Mucosa of stomach (tissue), 1 donor: ENCODE measurements around the gene AOAH.

Source experiments
- H3K27me3 ChIP-seq: one replicate; pipeline ENCODE4 v1.7.0; 2013; ENCODE audit warnings: mild to moderate bottlenecking, low read length; ENCODE audit not compliant: control insufficient read depth, insufficient read depth
- H3K36me3 ChIP-seq: one replicate; pipeline ENCODE4 v1.7.0; 2013; ENCODE audit warnings: low read length; ENCODE audit not compliant: control insufficient read depth, insufficient read depth
- H3K4me1 ChIP-seq: one replicate; pipeline ENCODE4 v1.7.0; 2013; ENCODE audit warnings: mild to moderate bottlenecking, low read length; ENCODE audit not compliant: control insufficient read depth, insufficient read depth
- H3K4me3 ChIP-seq: one replicate; pipeline ENCODE4 v1.7.0; 2013; ENCODE audit warnings: low read length
- H3K9ac ChIP-seq: one replicate; pipeline ENCODE4 v1.7.0; 2013; ENCODE audit warnings: mild to moderate bottlenecking, low read length, moderate library complexity
- H3K9me3 ChIP-seq: one replicate; pipeline ENCODE4 v1.7.0; 2013; ENCODE audit warnings: mild to moderate bottlenecking, low read length, moderate library complexity; ENCODE audit not compliant: control insufficient read depth
- donor health status: Pancreatic carcinoma.

Gene AOAH

DNA sequence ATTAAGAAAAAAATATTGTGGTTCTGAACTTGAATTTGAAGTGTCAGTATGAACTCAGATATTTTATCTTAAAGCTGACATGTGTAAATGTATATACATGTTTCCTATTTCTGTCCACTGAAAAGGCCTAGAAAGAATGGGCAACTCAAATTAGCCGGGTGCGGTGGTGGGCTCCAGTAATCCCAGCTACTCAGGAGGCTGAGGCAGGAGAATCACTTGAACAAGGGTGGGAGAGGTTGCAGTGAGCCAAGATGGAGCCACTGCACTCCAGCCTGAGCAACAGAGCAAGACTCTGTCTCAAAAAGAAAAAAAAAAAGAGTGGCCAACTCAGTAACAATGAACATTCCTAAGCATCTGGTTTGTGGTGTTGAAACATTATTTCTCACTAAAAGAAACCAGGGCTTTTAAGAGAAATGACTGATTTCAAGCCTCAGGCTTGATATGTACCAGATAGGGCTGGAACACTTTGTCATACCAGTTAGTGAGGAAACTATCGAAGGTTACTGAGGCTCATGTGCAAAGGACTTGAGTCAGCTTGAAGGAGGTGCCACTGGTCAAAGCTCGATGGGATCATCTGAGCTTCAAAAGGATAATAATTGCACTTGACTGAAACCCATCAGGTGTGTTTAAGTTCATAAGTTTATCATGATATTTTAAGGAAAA lies 40.5 kb downstream of the AOAH start:
- H3K4me3 ChIP-seq, result no peak overlapping the region
- no peaks in the 10 kb centered on the region for H3K27me3 ChIP-seq
- no peaks in the 10 kb centered on the region for H3K9me3 ChIP-seq
- H3K4me1 ChIP-seq, result no peaks in the 10 kb centered on the region
- H3K36me3 ChIP-seq, result no peaks in the 10 kb centered on the region
- no peak overlapping the region for H3K9ac ChIP-seq

DNA sequence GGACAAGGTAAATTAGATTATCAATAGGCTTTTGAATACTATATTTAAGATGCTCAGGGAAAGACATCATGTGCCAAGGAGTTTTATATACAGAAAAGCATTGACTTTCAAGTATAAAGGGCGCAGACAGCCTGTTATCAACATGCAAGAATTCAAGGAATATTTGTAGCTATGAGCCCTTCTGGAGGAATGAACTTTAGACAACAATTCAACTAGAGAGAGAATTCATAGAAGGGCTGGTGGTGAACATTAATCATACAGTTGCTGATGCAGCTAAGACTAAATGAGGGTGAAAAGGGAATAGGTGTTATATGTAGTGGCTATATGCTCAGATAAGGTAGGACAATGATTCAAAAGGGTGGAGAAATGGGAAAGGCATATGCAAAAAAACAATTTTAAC lies 41.2 kb downstream of the AOAH start:
- Histone ChIP-seq H3K9ac (no peak overlapping the region), H3K4me3 (no peak overlapping the region), H3K27me3 (no peaks in the 10 kb centered on the region), H3K36me3 (no peaks in the 10 kb centered on the region), H3K9me3 (no peaks in the 10 kb centered on the region), H3K4me1 (no peaks in the 10 kb centered on the region)

DNA sequence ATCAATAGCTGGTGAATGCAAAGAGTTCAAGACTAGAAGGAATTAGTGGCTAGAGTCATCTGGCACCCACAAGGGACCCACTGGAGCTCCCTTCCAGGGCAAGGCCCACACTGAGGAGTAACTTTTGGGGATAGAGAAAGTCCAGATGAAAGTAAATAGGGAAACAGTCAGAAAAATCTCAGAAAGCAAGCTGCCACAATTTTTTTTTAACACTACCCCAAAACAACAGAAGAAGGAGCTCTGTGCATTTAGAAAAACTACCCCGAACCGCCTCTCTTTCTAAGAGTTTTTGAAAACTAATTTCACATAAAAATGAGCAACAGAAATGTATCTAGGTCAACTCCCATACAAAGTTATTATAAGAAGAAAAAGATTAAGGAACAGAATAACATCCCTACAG lies 42.2 kb downstream of the AOAH start:
- H3K9ac ChIP-seq, result no peak overlapping the region
- no peaks in the 10 kb centered on the region for H3K4me1 ChIP-seq
- no peaks in the 10 kb centered on the region for H3K9me3 ChIP-seq
- H3K4me3 ChIP-seq, result no peak overlapping the region
- H3K27me3 ChIP-seq, result no peaks in the 10 kb centered on the region
- no peaks in the 10 kb centered on the region for H3K36me3 ChIP-seq

DNA sequence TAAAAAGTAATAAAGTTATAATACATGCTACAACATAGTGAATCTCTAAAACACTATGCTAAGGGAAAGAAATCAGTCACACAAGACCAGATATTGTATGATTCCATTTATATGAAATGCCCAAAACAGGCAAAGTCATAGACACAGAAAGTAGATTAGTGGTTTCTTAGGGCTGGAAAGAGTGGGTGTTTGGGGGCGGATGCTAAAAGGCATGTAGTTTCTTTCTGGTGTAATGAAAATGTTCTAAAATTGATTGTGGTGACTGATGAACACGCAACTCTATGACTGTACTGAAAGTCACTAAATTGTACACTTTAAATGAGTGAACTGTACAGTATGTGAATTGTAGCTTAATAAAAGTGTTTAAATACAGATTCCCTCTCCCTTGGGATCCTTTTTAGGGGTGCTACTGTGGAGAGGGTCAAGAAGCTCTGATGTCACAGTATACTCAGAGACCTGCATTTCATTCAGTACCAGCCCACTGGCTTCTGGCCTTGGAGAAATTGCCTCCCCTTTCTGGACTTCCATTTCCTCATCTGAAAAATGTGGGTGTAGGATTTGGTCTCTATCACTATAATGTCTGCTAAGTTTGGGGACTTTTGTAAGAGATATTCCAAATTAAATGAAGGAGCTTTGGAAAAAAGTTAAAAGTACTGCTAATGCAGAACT lies 46.4 kb downstream of the AOAH start:
- Histone ChIP-seq H3K36me3 (no peaks in the 10 kb centered on the region), H3K4me3 (no peak overlapping the region), H3K27me3 (no peaks in the 10 kb centered on the region), H3K9ac (no peak overlapping the region), H3K9me3 (no peaks in the 10 kb centered on the region), H3K4me1 (no peaks in the 10 kb centered on the region)

DNA sequence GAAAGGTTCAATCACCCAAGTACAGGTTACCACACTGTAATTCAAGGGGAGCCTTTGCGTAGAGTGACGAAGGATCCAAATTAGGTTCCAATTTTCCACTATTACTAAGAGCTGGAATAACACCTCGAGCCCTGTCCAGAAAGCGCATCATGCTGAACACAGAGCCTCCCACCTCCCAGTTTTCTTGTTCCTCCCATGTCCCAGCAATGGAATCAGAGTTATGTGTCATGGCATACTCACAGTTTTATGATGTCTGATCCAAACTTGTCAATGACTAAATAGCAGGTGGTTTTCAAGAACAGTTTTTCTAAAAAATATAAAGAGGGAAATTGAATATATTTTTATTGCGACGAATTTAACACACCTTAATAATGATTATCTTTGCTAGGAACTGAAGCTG lies 50.6 kb downstream of the AOAH start:
- no peak overlapping the region for H3K9ac ChIP-seq
- no peaks in the 10 kb centered on the region for H3K27me3 ChIP-seq
- no peaks in the 10 kb centered on the region for H3K9me3 ChIP-seq
- no peaks in the 10 kb centered on the region for H3K36me3 ChIP-seq
- no peaks in the 10 kb centered on the region for H3K4me1 ChIP-seq
- H3K4me3 ChIP-seq, result no peak overlapping the region

DNA sequence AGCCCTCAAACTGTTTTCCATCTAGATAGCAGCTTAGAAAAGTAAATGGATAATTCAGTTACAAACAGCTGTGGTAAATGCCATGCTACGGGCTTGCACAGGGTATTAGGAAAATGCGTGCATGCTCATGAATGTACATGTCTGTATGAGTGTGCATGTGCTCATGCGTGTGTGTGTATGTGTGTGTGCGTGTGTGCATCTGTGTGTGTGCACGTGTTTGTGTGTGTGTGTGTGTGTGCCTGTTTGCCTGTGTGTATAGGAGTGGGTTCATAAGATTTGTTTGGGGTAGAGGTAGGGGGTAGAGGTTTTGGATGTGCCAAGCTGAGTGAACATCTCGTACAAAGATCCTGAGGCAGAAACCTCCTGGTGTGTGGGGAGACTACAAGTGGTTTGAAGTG lies 52.9 kb downstream of the AOAH start:
- H3K9ac ChIP-seq, result no peak overlapping the region
- no peak overlapping the region for H3K4me3 ChIP-seq

DNA sequence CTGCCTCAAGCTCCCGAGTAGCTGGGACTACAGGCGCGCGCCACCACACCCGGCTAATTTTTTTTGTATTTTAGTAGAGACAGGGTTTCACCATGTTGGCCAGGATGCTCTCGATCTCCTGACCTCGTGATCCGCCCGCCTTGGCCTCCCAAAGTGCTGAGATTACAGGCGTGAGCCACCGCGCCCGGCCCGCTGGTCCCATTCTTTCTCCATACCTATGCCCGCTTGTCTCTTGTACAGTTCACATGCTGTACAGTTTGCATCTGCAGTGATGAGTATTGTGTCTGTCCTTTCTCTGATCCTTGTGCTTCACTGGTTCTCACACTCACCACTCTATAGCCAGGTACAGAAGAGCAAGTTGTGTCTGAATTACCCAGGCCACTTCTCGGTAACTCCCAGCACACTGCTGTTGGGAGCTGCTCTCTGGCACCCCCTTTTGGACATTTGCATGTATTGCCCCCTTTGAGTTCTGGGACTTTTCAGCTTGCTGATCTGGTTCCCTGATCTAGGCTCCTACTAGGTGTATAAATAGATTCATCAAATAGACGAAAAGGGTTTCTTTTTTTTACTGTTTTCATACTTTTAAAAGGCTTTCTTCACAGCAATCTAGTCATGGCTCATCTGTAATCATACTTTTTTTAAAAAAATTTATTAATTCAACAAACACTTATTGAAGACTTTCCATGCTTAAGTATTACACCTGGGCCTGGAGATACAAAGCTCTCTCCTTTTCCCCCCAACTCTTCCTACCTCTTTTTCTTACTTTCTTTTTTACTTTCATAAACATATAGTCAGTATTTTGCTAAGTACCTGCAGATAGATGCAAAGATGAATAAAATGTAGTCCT lies 53.5 kb downstream of the AOAH start:
- H3K9ac ChIP-seq, result no peak overlapping the region
- H3K4me1 ChIP-seq, result no peaks in the 10 kb centered on the region
- H3K4me3 ChIP-seq, result no peak overlapping the region
- no peaks in the 10 kb centered on the region for H3K27me3 ChIP-seq
- H3K36me3 ChIP-seq, result no peaks in the 10 kb centered on the region
- no peaks in the 10 kb centered on the region for H3K9me3 ChIP-seq

More for the DNA sequence above, 52.9 kb downstream of the AOAH start:
- Histone ChIP-seq H3K36me3 (no peaks in the 10 kb centered on the region), H3K27me3 (no peaks in the 10 kb centered on the region), H3K4me1 (no peaks in the 10 kb centered on the region), H3K9me3 (no peaks in the 10 kb centered on the region)

DNA sequence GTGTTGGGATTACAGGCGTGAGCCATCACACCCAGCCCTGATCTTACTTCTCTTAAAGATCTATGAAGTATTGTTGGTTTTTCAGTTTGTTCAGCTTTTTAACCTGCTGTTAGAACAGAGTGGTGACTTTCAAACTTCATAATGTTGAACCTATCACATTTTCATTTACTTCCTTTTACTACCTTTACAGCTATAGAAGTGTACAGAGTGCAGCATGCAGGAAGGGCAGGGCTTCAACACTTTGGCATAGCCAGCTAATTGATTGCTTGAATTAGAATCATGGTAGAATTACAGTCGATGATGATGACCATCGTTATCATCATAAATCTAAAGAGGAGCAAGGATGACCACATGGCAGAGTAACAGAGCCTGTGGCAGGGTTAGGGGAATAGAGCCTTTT lies 55.5 kb downstream of the AOAH start:
- Histone ChIP-seq H3K9me3 (no peaks in the 10 kb centered on the region), H3K4me3 (no peak overlapping the region), H3K9ac (no peak overlapping the region), H3K36me3 (no peaks in the 10 kb centered on the region), H3K27me3 (no peaks in the 10 kb centered on the region), H3K4me1 (no peaks in the 10 kb centered on the region)

DNA sequence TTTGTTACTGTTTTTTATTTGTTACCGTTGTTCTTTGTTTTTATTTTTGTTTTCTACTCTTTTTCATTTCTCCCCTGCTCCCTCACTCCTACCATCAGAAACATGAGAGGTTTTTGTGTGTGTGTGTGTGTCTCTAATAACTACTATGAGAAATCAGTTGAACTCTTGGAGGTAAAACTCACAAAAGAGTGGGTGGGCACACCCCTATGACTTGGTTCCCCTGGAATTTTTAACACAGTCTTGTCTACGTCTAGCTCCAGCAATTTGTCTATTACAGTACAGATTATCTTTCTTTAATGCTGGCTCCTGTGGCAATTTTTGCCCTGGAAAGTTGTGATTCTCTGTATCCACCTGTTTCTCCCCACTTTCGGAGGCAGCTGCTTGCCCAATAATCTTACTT lies 56.2 kb downstream of the AOAH start:
- H3K36me3 ChIP-seq, result no peaks in the 10 kb centered on the region
- H3K4me3 ChIP-seq, result no peak overlapping the region
- no peaks in the 10 kb centered on the region for H3K9me3 ChIP-seq
- no peaks in the 10 kb centered on the region for H3K4me1 ChIP-seq
- H3K27me3 ChIP-seq, result no peaks in the 10 kb centered on the region
- H3K9ac ChIP-seq, result no peak overlapping the region

DNA sequence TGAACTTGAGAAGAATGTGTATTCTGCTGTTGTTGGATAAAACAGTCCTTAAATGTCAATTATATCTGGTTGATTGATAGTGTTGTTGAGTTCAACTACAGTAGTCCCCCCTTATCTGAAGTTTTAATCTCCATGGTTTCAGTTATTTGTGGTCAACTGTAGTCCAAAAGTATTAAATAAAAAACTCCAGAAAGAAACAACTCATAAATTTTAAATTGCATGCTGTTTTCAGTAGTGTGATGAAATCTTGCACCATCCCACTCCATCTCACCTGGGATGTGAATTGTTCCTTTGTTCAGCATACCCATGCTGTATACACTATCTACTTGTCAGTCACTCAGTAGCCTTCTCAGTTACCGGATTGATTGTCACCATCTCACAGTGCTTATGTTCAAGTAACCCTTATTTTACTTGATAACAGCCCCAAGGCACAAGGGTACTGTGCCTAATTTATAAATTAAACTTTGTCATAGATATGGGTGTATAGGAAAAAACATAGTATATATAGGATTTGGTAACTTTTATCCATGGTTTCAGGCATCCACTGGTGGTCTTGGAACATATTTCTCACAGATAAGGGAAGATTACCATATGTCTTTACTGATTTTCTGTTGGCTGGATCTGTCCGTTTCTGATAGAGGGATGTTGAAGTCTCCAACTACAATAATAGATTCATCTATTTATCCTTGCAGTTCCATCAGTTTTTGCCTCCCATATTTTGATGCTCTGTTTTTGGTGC lies 57.1 kb downstream of the AOAH start:
- no peaks in the 10 kb centered on the region for H3K4me1 ChIP-seq
- H3K36me3 ChIP-seq, result no peaks in the 10 kb centered on the region
- H3K27me3 ChIP-seq, result no peaks in the 10 kb centered on the region
- H3K9ac ChIP-seq, result no peak overlapping the region
- no peaks in the 10 kb centered on the region for H3K9me3 ChIP-seq
- no peak overlapping the region for H3K4me3 ChIP-seq

DNA sequence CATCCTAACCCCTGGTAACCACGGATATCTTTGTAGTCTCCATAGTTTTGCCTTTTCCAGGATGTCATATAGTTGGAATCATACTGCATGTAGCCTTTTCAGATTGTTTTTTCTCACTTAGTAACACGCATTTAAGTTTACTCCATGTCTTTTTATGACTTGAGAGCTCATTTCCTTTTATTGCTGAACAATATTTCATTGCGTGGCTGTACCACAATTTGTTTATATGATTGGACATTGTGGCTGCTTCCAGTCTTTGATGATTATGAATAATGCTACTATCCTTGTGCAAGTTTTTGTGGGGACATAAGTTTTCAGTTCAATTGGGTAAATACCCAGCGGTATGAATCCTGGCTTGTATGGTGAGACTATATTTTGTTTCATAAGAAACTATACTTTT lies 60.8 kb downstream of the AOAH start:
- Histone ChIP-seq H3K9me3 (no peaks in the 10 kb centered on the region), H3K4me3 (no peak overlapping the region), H3K4me1 (no peaks in the 10 kb centered on the region), H3K27me3 (no peaks in the 10 kb centered on the region), H3K36me3 (no peaks in the 10 kb centered on the region), H3K9ac (no peak overlapping the region)
